Measurements from ENCODE around the gene ADCY4.

GRCh38 chr14:24315807-24316596 lies 18.9 kb downstream of the ADCY4 start:
- TF ChIP-seq, protein P1, sequence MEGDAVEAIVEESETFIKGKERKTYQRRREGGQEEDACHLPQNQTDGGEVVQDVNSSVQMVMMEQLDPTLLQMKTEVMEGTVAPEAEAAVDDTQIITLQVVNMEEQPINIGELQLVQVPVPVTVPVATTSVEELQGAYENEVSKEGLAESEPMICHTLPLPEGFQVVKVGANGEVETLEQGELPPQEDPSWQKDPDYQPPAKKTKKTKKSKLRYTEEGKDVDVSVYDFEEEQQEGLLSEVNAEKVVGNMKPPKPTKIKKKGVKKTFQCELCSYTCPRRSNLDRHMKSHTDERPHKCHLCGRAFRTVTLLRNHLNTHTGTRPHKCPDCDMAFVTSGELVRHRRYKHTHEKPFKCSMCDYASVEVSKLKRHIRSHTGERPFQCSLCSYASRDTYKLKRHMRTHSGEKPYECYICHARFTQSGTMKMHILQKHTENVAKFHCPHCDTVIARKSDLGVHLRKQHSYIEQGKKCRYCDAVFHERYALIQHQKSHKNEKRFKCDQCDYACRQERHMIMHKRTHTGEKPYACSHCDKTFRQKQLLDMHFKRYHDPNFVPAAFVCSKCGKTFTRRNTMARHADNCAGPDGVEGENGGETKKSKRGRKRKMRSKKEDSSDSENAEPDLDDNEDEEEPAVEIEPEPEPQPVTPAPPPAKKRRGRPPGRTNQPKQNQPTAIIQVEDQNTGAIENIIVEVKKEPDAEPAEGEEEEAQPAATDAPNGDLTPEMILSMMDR (IDR thresholded peaks at IDR 0.05) = peak in 4 of 7 experiments; percentile 8 to 30 (median 28)
- TF ChIP-seq POLR2A (IDR thresholded peaks at IDR 0.05) = no peak

Data from body of pancreas (tissue), 4 donors.